Measurements from ENCODE around the gene TMEM181.
A peak's percentile ranks its signal among the peaks of the same experiment; 100 is the strongest.

TMEM181 gene

DNA sequence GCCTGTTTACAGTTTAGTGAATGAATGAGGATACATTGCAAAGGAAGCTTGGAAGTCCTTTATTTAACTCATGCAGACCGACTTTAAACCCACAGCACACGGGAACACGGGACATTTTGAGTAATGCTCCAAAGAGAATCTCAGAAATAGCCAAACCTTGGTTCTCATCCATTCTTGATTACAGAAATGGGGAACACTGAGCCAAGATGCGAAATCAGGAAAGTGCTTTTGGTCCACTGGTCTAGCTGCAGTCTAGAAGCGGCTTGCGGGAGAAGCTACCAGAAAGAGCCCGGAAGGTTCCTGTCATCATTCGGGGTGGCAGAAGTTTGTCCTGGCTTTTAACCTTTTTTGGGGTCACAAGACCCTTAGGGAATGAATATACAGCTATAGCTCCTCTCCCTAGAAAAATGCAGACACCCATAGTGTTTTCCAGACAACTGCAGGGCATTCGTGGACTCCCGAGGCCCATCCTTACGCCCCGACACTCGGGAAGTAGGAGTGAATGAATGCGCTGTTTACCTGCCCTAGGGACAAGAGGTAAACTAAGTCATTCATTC is 475 bp upstream of the TMEM181 start:
- peak overlapping the region; percentile 19 to 99 (median 95) for H3K27ac ChIP-seq
- H3K4me3 ChIP-seq, result peak overlapping the region; percentile 78 to 99 (median 99)

DNA sequence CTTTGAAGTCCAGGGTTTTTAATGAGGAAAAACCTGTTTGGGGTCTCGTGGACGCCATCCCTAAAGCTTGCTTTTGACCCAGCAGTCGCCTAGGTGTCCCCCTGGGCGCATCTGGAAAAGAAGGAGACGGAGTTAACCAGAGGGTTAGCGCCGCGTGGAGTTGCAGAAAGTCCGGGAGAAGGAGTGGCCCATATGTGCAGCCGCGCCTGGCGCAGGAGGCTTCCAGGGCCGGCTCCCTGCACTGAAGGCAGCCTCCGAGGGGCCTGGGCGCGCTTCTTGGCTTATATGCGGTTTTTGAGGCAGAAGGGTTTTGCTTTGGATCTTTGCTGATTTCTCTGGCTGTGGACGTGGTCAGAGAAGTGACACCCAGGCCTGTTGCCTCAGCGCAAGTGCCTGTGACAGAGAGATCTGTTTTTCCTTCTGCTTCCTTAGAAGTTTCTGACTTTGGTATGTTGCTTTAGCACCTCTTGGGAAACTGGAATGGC is 987 bp downstream of the TMEM181 start:
- peak overlapping the region; percentile 78 to 99 (median 99) for H3K4me3 ChIP-seq
- peak overlapping the region in 19 of 21 experiments; percentile 86 to 99 (median 95) for H3K27ac ChIP-seq

DNA sequence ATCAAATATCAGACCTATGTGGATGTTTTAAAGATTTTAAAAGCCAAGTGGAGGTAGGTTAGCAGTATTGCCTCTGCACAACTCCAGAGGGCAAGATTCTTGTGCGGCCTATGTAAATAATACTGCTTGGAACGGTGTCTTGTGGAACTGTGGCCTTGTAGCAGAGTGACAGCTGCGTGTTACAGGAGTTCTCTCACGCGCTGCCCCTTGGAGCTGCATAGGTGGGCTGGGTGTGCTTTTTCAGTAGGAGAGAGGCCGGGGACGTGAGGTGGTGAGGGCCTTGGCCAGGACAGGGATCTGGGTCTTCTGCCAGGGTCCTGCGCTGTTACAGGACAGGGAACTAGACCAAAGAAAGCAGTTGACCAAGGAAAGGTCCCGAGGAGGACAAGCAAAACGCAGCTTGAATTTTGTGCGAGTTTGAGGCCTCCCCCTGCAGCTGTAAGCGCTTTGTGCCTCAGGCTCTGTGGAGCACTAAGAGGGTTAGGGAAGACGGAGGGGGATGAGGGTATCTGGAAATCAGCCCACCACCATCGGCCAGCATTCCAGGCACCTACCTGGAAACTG is 1.5 kb downstream of the TMEM181 start:
- Histone ChIP-seq H3K27ac (peak overlapping the region in 9 of 21 experiments; percentile 86 to 99 (median 95)), H3K4me3 (peak overlapping the region; percentile 78 to 99 (median 99))

DNA sequence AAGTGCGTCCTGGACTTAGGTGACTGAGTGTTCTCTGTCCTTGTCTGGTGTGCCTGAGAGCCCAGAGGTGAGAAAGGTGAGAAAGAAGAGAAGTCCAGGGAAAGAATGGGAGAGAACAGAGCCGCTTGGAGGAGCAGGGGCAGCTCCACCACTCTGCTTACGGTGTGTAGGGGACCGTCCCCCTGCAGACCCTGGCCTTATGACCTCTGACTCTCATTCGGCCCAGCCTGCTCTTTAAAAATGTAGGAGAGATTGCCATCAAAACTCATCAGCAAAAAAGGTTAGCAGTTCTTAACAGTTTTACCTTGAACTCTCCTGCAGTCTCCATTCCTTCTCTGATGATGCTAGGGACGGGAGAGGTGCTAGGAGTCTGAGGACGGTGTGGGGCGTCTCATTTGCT is 2.0 kb downstream of the TMEM181 start:
- H3K27ac ChIP-seq, result no peak overlapping the region
- no peak overlapping the region for H3K4me3 ChIP-seq

DNA sequence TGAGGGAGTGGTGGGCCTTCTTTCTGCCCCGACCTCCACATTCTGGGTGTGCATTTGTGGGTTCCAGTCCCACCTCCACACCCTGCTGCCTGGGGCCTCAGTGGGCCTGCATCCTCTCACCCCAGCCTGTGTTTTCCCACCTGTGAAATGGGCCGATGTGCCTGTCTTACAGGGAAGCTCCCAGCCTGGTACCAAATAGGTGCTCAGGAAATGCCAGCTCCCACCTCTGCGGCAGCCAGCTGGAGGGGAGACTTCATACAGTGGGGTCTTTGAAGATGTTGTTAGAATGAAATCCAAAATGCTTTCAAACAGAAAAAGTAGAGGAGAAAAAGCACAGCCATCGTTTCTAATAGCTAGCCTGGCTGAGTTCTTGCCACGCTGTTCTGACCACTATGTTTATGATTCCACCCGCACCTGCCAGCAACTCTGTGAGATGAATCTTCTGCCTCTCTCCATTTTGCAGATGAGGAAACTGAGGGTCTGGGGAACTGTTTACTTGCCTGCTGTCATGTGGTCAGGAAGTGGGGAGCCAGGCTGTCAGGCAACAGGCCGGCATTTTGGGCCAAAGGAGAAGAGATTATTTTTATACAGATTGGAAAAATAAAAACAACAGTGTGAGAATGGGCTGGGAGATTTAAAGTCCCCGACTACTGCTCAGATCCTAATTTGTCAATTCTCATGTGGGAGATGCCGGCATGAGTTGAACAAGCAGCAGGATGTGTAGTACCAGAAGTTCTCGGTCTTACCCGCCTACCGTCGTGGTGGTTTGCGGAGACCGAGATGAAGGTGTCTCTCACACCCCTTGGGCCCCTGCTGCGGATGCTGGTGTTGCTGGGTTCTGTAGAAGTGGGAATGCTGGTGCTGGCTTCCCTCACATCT is 4.6 kb downstream of the TMEM181 start:
- H3K27ac ChIP-seq, result peak overlapping the region in 2 of 21 experiments; percentile 27 to 67

DNA sequence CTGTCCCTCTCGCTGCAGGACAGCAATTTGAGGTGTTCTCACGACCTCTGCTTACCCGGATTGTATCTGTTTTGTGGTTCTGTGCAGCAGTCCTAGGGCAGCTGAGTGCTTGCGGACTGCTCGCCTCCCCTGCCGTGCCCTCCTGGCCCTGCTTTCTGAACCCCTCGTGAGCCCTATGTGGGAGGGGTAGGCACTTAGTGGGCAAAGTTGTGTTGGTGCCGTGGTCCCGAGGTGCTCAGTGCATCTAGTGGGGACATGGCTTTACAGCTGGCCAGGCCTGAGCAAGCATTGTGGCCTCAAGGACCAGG is 5.2 kb downstream of the TMEM181 start:
- Histone ChIP-seq H3K27ac (peak overlapping the region in 2 of 21 experiments; percentile 27 to 67), H3K4me3 (no peak overlapping the region)

More for the DNA sequence above, 4.6 kb downstream of the TMEM181 start:
- H3K4me3 ChIP-seq, result no peak overlapping the region

DNA sequence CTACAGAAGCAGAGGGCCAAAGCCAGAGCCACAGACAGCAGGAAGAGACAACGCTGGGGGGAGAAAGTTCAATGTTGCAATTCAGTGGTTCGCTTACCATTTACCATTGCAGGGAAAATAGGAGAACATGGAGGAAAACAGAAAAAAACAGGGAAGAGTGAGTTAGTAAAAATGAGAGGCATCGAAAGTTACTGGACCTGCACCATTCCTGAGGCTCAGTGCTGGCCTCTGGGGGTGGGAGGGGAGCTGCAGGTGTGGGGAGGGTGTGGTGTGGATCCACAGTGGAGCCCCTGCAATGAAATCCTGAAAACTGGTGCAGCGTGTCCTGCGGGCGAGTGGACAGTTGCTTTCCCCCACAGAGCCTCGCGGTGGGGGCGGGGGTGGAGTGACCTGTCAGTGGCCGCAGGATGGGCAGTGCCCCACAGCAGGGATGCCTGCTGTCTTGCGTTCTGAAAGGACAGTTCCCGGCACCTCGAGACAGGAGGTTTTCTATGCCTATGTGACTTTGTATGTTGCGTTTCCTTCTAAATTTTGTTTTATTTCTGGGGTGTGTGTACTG is 5.7 kb downstream of the TMEM181 start:
- H3K4me3 ChIP-seq, result no peak overlapping the region
- H3K27ac ChIP-seq, result peak overlapping the region in 2 of 21 experiments; percentile 27 to 67

DNA sequence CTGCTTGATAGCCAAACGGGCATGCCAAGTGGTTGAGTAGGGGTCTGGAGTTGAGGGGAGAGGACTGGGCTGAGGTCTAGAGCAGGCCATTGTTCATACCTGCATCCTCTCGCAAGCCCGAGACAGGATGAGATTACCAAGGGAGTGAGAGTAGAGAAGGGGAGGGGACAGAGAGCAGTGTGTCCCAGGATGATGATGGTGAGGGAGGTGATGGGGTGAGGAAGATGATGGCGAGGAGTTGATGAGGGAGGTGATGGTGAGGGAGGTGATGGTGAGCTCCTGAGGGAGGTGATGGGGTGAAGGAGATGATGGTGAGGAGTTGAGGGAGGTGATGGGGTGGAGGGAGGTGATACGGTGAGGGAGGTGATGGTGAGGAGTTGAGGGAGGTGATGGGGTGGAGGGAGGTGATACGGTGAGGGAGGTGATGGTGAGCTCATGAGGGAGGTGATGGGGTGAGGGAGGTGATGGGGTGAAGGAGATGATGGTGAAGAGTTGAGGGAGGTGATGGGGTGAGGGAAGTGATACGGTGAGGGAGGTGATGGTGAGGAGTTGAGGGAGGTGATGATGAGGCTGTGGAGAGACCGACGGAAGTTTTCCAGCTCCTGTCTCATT is 6.4 kb downstream of the TMEM181 start:
- no peak overlapping the region for H3K27ac ChIP-seq
- H3K4me3 ChIP-seq, result no peak overlapping the region

DNA sequence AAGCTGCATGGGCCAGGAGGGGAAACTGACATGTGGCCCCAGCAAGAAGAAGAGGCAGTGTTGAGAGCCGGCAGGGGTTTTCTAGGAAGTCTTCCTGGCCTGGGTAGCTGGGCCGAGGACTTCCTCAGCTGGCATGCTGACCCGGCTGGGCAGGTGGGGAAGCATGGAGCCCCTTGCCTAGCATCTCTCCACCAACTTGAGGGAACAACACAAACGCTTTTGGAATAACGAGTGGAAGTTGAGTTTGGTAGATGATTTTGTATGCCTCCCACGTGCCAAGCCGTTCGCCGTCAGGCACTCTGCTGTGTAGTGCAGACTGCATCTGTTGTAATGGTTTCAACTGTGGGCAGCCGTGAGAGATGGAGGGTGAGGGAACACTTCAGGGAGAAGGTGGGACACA is 7.3 kb downstream of the TMEM181 start:
- peak overlapping the region in 5 of 21 experiments; percentile 14 to 75 (median 73) for H3K27ac ChIP-seq
- no peak overlapping the region for H3K4me3 ChIP-seq

DNA sequence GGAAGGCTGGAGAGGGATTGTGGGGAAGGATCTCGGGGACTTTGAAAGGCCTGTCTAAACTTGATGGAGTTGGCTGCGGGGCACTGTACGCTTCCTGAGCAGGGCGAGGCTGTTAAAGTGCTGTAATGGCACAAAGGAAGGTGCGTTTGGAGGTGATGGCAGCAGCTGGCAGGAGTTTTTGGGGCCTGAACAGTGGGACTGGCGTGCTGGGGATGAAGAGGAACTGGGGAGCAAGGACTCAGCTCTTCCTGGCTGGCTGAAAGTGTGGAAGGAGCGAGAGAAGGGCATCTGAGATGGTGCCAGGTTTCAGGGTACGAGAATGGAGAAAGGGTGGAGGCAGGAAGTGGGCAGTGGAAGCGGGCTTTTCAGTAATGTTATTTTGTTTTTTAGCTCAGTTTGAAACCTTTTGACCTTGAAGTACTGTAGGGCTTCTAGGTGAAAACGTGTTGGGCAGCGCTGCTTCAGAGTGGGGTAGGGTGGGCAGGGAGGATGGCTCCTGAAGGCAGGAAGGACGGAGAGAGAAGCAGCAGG is 8.0 kb downstream of the TMEM181 start:
- H3K4me3 ChIP-seq, result no peak overlapping the region
- H3K27ac ChIP-seq, result peak overlapping the region in 9 of 21 experiments; percentile 14 to 75 (median 61)

DNA sequence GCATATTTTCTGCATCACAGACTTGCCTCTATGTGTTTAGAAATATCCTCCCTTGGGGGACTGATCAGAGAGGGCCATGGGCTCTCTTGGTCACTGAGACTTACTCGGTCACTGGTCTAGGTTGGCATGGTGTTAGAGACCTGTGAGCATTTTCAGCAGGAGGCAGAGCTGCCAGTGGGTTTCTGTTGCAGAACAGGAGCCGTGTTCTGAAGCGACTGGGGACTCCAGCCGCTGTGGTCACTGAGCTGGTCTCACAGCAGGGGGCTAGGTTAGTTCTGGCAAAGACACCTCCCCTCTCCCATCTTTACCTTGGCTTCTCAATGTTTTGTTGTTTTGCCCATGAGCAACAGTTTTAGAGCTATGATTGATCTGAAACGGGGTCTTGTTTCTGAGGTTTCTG is 8.7 kb downstream of the TMEM181 start:
- Histone ChIP-seq H3K4me3 (no peak overlapping the region), H3K27ac (peak overlapping the region in 9 of 21 experiments; percentile 14 to 75 (median 61))

DNA sequence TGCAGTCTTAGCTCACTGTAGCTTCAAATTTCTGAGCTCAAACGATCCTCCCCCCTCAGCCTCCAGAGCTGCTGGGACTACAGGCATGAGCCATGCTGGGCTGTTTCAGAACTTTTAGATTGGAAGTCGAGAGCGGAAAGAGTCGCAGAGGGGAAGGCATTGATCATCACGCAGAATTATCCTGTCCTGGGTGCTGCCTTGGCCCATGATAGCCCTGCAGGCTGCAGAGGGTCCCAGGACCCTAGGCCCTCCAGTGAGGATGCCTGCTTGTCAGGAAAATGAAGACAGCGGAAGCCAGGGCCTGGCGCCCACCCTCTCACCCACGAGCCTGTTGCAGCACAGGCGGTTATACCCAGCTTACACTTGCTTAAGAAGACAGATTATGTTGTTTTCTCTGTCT is 9.1 kb downstream of the TMEM181 start:
- H3K27ac ChIP-seq, result peak overlapping the region in 2 of 21 experiments; percentile 24 to 75
- no peak overlapping the region for H3K4me3 ChIP-seq

DNA sequence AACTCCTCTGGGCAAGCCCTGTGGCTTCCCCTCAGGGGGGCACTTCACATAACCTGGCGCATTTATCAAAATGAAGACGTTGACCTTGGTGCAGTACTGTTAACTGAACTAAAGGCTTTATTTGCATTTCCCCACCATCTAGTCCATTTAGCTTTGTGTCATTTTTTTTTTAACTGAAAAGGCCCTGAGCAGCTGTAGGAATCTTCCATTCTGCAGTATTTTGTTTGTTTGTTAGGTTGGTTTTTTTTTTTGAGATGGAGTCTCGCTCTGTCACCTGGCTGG is 10.7 kb downstream of the TMEM181 start:
- no peak overlapping the region for H3K27ac ChIP-seq
- no peak overlapping the region for H3K4me3 ChIP-seq

DNA sequence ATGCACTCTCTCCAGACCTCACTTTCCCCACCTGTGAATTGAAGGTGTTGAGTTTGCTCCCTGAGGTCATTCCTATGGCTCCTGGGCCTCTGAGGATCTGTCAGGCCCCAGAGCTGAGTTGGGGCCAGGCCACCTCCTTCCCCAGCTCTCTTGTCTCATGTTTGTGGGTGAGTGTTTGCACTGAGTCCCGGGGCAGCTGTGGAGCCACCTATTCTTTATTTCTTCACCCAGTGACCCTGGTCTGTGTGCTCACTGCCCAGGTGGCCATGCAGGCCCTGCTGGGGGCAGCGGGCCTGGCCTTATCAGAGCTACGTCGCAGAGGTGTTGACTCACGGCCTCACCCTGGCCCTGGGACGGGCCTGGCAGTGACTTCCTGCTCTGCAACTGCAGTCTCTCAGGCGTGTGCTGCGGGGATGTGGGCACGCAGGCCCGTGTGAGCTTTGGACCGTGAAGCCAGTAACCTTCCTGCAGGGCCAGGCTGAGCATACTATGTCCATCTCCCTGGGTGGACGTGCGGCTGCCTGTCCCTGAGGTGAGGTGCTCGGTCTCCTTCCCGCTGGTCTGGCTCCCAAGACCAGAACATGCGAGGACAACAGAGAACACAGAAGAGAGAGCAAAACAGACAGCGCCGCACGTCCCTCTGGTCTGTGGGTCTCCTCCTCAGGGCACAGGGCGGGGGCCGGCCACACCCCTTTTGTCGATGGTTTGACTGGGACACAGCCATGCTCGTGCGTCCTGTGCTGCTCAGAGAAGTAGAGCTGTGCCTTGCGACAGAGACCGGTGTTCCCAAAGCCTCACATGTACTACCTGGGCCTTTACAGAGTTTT is 12.1 kb downstream of the TMEM181 start:
- H3K27ac ChIP-seq, result peak overlapping the region in 2 of 21 experiments; percentile 20 to 23
- H3K4me3 ChIP-seq, result no peak overlapping the region

DNA sequence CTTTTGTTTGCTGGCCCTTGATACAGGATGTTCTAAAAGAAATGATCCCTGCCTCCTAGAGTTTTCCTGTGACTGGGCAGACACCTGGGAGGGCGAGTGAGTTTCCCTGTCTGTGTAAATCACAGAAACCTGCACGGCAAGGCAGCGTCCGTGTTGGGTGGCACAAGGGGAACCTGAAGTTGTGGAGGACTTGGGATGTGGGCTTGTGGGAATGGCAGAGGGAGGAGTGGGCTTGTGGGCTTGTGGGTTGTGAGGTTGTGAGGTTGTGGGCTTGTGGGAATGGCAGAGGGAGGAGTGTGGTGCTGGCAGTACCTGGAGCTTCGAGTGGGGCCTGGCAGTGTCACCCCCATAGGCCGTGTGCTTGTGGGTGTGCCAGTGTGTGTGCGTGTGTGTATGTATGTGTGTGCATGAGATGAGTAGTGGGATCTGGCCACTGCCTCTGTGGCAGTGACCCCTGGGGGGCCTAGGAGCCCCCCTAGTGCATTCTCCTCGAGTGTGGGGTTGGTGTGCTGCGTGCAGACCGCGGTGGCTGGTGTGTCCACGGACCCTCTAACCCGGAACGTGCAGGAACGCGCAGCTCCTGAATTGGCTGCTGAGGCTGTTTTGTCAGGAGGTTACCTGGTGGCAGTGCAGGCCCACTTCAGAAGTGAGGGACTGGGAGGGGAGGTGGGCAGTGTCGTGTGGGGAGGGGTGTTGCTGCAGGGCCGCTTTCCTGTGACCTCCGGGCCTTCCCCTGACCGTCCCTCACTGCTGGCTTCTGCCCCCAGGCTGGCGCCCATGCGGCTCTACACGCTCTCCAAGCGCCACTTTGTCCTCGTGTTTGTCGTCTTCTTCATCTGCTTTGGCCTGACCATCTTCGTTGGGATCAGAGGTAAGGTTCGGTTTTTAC is 13.0 kb downstream of the TMEM181 start:
- H3K27ac ChIP-seq, result peak overlapping the region in 1 of 21 experiments; percentile 20

DNA sequence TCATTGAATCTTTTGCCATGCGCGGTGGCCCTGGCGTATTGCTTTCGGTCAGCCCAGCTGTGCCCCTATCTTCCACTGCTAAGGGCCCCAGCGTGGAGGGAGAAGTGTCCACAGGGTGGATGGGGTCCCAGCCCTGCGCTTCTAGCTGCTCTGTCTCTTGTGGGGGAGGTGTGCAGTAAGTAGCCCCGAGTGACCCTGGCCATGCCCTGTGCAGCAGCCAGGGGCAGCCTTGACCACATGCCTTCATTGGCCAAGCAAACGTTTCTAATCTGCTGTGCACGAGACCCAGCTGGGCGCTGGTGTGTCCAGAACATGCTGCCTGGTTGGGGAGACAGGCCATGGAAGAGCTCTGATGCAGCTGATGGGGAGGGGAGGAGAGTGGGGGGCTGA is 13.6 kb downstream of the TMEM181 start:
- no peak overlapping the region for H3K4me3 ChIP-seq

More for the DNA sequence above, 13.0 kb downstream of the TMEM181 start:
- no peak overlapping the region for H3K4me3 ChIP-seq

DNA sequence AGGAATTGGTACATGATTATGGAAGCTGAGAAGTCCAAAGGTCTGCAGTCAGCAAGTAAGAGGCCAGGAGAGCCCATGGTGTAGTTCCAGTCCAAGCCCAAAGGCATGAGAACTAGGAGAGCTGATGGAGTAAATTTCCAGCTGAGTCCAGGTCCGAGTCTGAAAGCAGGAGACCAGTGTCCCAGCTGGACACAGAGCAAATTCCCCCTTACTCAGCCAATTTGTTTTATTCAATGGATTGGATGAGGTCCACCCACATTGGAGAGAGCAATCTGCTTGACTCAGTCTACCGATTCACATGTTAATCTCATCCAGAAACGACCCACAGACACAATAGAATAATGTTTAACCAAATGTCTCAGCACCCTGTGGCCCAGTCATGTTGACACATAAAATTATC is 14.9 kb downstream of the TMEM181 start:
- Histone ChIP-seq H3K27ac (no peak overlapping the region), H3K4me3 (no peak overlapping the region)

More for the DNA sequence above, 13.6 kb downstream of the TMEM181 start:
- no peak overlapping the region for H3K27ac ChIP-seq

DNA sequence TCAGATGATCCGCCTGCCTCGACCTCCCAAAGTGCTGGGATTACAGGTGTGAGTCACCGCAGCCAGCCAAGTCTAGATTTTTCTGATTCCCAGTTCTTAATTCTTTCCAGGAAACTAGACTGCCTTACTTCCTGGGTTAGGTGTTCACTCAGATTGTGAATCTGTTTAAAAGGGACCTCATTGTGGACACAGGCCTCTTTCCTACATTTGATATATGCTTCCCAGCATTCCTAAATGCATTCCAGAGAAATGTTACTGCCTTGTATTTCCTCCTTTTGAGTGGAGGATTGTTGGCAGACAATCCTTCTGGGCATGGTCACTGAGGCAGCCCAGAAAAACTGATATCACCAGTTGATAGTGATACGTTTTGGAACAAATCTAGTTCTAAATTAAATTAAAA is 15.7 kb downstream of the TMEM181 start:
- Histone ChIP-seq H3K27ac (no peak overlapping the region), H3K4me3 (no peak overlapping the region)

Data from skin epidermis (tissue), 12 donors.